ENCODE measurements around the gene GMIP.

GMIP gene

DNA sequence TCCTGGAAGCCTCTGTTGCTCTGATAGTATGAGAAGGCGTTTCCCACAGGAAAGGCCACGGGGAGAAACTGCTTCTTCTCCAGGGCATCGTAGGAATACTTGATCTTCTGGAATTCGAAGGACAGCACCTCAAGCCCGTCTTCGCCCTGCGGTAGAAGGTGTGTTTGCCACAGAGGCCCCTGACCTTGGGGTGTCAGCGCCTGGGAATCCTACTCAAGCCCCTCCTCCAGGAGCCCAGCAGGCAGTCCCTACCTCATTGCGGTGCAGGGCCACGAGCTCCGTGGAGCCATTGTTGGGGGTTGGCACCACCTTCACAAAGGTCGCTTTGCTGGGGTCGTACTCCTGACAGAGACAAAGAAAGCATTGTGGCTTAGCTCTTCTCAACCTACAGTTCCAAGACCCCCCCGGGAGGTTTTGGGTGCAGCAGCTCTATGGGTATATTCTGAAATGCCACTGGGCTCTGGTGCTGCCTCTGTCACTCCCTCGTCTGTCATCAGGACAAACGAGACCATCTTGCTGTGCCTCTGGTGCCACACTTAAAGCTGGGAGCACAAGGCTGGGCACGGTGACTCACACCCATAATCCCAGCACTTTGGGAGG is 16.3 kb upstream of the GMIP start:
- no peak for DNase-seq

DNA sequence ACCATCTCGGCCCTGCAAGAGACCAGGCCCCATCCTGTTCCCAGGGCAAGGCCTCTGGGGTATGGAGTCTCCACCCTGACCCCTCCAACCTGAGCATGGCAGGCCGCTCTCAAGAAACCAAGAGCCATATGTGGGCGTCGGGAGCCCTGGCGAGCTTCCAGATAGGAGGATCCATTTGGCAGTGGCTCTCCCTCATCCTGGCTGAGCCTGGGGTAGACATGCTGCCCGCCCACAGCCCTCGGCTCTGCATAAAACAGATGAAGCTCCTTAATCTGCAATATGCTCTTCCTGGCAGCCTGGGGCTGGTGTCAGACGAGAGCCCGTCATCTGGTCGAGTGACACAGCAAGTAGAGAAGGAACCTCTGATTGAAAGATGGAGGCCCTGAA is 13.9 kb upstream of the GMIP start:
- no peak for DNase-seq

DNA sequence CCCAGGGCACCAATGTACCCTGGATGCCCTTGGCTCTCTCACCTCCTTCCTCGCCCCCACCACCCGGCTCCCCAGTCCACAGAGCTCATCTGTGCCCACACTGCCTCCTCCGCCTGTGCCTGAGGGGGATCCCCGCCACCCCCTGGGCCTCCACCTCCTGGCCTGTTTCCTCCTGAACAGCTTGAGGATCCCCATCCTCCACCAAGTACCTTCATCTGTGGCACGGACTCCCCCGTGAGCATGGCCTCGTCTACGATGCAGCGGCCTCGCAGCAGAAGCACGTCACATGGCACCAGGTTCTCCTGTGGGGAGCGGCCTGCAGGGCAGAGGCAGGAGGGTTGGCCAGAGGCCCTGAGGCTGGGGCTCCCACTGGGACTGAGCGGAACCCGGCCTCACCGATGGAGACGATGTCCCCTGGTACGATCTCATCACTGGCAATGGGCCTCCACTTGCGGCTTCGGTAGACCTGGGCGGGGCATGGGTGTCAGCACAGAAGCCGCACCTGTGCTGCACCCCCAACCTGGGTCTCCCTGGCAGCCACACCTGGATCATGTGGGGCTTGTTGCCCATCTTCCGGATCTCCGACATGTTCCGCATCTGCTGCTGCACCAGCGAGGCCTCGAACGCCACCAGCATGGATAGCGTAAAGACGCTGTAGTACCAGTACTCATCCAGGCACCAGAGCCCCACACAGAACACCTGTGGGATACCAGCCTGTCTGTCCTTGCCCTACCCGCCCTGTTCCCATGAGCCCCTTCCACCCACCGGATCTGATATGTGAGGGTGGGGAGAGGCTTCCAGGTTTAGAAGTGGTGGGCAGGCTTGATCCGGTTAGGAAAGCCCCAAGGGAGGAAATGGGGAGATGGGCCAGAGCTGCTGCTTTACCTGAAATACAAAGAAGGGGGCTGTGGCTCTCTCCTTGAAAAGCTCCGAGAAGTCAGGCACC is 13.3 kb upstream of the GMIP start:
- DNase-seq: no peak

DNA sequence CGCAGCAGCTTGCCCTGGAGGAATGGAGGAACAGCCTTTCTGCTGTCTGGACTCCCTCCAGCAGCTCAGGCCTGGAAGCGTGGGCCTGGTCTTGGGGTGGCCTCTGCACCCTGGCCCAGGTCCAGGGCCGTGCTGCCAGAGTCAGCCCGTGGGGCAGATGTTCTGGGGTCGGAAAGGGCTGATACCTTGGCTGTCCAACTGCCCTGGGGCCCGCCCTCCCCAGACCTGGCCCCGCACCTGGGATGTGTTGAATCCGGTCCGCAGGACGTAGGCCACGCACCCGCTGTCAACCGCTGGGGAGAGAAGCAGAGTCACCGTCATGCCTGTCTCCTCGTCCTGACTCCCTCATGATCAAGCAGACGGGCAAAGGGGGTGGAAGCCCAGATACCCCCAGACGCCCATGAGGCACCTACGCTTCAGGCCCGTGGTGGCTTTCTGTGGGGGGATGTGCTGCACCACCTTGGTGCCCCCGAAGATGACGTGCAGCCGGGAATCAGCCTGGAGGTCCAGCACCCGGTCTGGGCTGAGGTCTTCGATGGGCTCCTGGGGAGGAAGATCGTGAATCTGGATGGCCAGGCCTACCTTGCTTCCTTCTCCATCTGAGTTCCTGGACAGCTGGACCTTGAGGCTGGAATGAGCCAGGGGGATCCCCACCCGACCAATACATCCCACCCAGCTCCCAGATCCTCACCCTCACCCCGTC is 12.3 kb upstream of the GMIP start:
- no peak for DNase-seq

DNA sequence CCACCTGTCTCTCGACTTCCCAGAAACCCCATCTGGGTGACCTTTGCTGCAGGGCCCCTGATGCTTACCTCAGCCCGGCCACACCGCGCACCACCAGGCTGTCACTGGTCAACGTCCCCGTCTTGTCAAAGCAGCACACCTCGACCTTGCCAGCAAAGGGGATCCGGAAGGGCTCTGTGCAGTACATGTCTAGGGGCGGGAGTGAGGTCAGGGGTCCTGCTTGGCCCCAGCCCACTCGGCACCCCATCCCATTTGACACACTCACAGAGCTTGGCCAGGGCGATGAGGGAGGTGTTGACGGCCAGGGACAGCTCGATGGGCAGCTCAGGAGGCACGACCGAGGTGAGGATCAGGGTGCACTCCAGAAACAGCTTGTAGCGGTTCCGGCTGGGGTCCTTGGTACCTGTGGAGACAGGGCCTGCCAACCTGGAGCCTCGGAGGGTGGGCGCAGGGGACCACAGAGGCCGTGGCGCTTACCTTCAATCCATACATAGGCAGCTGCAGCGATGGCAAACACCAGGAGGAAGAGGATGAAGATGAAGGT is 11.7 kb upstream of the GMIP start:
- no peak for DNase-seq

DNA sequence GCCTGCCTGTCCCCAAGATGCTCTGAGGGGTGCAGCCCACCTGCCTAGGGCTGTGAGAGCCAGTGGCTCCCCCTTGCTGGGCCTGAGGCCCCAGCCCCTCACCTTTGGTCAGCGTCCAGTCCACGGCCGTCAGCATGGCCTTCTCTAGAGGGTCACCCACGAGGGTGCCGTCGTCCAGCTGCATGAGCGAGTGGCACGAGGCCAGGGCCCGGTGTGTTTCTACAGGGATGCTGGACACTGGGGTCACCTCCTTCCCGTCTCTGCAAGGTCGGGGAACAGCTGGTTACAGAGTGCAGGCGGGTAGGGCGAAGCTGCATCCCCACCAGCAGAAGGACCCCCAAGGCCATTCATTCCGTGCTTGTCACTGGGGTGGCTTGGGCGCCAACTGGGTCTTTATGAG is 11.0 kb upstream of the GMIP start:
- no peak for DNase-seq

DNA sequence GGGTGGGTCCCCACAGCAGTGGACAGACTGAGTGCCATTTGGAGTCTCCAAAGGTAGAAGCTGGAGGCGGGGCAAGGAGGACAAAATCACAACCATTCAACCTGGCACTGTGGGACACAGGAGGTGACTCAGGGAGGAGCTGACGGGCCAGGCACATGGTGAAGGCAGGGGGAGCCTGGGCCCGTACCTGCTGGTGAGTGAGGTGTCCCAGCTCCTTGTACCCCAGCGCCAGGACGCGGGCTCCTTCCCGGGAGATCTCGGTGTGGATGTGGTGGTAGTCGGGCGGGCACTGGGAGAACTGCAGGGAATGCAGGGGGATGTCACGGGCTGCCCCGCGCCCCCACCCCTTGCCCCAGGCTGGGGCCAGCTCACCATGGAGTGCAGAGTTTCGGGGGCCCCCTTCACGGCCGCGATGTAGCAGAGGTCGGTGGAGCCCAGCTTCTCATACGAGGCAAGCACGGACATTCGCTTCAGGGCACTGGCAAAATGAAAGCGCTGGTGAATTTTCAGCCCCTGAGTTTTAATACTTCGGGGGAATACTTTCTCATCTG is 10.2 kb upstream of the GMIP start:
- DNase-seq: no peak

DNA sequence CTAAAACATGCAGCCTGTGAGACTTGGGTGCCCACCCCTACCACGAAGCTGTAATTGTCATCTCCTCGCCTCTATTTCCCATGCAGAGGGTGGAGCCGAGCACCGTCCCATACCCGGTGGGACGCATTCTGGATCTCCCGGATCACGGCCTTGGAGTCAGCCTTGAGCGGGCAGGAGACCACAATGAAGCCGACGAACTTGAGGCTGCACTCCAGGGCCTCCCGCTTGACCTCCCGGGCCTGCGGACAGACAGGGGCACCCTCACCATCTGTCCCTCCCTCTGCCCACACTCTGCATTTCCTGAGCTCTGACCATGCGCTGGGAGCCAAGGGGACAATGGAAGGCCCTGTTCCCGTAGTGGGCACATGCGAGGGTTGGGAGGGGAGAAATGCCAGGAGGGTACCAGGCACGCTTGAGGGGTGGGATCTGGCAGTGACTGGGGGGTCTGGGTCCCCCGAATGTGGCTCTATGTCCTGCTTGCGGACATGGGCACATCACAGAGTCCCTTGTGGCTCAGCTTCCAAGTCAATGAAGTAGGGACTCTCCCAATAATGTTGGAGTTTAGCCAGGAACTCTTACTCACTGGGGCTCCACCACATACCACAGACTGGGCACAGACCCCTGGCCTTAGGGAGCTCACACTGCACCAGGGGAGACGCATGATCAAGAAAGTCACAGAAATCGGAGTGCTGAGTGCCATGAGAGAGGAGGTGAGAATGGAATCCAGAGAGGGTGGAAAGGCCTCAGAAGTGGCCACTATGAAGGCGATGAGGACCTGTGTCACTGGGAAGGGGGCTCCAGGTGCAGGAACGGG is 9.2 kb upstream of the GMIP start:
- DNase-seq: no peak

DNA sequence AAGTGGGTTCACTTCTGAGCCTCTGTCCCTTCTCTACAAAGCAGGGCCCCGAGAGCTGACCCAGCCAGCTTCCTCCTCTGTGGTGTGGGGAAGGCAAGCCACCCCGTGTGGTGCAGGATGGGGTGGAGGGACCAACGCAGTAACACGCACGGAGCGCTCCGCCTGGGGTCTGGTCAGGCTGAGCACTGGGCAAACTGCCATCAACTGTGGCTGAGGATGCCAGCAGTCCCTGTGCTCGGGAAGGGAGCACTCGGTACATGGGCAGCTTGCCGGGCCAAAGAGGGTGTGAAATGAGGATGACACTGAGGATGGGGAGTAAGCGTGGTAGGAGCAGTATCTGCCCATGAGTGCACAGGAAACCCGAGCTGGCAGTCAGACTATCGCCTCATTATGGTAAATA is 7.6 kb upstream of the GMIP start:
- no peak for DNase-seq

DNA sequence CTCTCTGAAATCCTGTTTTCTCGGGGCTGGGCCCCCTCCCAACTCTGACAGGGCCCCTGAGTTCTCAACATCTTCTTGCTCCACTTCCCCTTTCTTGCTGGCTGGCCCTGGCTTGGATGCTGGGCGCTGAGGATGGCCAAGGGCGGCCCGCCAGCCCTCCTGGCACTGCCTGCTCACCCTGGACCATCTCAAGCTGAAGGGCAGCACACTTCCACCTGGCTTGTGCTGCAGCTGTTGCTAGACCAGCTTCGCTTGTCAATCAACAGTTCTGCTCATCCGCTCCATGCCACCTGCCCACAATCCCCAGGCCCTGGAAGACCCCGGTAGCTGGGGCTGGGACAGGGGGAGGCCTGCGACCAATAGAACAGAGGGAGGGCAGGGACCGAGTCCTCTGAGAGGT is 6.9 kb upstream of the GMIP start:
- DNase-seq: no peak

DNA sequence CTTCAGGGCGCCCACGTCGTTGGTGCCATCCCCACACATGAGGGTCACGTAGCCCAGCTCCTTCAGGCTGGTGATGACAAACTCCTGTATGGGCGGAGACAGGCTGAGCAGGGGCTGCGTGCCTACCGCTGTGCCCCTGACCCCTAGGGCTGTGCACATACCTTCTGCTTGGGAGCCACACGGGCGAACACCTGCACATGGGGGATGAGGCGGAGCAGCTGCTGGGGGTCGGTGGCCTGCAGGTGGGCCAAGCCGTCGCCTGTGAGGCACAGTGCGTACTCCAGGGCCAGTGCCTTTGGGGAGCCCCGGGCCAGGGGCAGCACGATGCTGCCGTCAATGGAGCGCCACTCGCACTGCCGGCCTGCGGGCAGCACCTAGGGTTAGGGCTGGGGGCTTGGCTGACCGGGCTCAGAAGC is 6.1 kb upstream of the GMIP start:
- DNase-seq: no peak

DNA sequence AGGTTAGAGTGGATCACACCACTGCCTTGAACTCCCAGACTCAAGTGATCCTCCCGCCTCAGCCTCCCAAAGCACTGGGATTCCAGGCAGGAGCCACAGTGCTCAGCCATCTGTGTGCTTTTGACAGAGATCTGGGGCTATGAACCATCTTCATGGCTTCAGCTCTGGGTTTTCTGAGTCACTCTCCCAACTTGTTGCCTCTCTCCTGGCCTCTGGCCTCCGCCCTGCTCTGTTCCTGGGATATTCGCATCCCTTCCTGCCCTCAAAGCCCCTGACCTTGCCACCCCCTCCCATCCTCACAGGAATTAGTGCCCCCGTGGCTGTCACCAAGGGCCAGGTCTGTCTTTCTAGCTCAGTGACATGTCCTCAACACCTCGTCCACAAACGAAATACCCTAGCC is 5.7 kb upstream of the GMIP start:
- no peak for DNase-seq

DNA sequence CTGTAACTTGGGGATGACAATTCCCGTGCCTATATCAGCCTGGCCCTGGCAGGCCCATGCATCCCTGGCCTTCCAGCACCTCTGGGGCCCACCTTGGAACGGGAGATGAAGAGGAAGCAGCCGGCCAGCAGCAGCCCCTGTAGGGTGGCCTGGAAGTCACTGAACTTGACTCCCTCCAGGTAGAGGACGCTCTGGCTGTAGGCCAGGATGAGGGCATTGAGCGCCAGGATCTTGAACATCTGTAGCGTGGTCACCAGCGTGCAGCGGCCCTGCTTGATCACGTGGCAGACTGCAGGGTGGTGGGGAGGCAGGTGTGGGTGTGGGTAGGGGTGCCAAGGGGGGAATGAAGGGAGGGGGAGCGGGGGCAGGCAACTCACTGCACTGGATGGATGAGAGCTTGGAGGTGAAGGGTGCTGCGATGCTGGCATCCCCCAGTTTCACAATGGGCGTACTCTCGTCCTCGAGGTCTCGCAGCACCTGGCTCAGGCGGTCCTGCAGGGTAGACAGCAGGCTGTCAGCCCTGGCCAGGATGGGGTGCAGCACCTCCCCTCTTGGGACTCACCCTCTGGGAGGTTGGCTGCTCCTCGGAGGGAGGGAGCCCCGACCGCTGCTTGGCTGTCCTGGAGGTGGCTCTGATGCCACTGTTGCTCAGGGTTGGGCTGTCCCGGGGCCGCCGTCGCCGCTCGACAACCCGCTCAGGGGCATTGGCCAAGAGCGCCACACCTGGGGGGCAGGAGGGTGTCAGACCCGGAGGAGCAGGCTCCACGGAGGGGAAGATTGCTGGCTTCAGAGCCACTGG is 3.8 kb upstream of the GMIP start:
- DNase-seq: no peak

DNA sequence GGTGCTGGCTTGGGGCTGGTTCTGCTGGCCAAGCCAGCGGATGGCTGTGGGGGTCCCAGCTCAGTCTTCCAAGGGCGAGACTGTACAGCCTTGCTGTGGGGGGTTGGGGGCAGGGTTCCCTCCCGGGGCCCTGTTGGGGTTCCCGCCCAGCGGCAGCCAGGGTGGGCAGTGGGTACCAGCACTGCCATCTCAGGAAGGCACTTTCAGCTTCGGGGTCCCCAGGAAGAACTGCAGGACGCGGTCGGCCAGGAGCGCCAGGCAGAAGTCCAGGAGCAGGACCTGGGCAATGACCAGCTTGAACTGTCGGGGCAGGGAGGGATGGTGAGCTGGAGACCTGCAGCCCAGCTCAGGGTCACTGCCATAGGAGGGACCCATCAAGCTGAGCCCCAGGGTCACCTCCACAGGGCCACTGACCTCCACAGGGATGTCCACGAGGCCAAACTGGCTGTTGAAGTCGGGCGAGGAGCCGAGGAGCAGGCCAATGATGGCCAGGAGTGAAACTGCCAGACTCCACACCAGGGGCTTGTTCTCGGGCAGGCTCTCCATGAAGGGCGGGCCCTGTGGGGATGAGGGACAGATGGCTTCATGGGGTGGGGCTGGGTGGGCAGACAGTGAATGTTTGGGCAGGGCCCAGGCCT is 1.9 kb upstream of the GMIP start:
- no peak for DNase-seq

DNA sequence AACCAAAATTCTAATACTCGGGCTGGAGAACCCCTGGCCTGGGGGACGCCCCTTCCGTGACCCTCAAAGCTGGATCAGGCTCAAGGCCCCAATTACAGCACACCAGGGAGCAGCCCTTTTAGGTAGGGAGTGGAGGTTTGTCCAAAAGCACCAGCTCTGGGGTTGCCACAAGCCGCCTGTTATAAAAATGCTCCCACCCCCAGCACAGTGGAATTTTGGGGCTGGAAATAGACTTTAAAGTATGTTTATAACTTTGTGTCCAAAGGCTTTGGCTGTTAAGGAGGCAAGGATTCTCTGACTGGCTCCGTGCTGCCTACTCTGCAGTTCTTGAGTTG is 564 bp upstream of the GMIP start:
- DNase-seq: no peak

DNA sequence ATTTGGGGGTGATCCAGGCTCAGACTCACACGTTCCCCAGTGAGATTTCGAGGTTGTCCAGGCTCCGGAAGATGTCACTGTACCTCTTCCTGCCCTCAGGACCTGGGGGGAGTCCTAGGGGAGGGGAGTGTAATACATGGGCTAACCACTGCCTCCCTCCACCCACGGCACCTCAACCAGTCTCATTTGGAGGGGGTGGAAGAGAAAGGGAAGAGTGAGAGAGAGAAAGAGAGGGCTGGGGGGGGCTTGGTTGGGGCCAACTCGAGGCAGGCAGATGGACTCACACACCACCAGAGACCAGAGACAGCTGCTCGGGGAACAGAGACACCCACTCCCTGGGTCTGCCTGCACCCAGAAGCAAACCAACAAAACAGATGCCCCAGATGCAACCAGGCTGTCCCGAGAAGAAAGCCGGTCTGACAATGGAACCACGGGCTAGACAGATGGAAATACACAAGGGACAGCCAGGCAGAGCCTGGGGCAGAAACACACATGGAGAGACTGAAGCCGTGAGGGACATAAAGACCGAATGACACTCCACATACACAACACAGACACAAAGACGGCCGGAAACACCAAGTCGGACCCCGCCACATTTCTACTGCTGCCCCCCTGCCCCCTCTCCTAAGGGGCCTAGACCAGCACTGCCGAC is 825 bp downstream of the GMIP start:
- peak; percentile 39 for DNase-seq

DNA sequence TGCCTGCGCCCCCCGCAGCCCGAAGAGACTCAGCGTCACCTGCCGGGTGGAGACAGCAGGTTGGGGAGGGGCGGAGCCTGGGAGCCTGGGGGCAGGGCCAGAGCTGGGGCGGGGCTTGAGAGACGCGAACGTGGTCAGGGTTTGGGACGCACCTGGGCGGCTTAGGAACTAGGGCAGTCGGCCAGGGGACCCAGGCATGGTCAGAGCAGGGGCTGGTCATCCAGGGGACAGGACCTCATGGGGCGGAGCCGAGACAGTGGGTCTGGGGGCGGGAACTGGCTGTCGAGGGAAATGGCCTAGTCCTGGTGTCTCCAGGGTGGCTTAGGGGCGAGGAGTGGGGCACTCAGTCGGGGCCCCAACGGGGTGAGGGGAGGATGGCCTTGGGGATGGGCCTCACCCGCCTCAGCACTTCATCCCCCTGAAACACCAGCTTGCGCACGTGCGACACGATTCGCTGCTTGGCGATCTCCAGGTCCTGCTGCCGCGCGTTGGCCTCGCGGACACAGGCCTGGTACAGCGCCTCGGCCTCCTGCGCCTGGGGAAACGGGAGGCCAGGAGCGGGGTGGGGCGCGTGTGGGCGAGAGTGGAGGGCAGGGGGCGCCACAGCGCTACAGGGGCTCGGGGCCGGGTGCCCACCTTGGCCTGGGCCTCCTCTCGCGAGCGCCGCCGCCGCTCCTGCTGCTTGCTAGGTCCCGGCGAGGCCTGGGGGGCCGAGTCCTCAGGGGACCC is 5.8 kb downstream of the GMIP start:
- DNase-seq: no peak

DNA sequence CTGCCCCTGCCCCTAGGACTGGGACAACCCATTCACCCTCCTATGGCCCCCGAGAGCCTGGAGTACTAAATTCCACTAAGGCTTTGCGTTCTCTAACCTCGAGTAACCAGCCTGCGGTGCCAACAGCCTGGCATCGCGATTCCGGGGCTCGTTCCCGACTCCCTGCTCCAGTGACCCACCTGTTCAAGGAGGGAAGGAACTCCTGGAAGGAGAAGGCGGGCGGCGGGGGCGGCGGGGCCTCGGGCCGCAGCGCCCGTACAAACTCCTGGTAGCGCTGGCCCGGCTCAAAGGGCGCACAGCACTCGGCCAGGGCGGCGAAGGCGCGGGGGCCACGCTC is 6.3 kb downstream of the GMIP start:
- no peak for DNase-seq

DNA sequence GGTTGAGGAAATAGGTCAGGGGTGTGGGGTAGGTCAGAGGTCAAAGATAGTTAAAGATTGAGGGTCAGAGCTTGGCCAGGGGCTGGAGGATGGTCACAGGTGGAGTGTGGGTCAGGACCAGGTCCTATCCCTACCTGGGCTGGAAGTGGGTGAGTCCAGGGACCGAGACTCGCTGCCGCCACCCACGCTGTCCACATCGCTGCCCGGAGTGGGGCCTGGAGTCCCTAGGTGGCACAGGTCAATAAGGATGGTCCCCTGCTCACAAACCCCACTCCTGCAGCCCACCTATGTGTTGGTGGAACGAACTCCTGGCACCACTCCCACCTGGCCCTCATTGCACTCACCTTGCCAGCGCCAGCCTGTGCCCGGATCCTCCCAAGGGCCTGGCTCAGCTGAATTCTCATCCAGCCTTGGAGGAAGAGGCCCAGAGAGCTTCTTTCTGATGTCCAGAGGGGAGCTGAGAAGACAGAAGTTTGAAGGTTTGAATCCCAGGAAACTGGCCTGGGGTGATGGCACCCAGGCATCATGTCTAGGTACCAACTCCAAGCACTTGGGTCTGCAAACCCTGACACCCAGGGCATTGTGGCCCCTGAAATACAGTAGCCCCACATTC is 6.8 kb downstream of the GMIP start:
- DNase-seq: no peak

DNA sequence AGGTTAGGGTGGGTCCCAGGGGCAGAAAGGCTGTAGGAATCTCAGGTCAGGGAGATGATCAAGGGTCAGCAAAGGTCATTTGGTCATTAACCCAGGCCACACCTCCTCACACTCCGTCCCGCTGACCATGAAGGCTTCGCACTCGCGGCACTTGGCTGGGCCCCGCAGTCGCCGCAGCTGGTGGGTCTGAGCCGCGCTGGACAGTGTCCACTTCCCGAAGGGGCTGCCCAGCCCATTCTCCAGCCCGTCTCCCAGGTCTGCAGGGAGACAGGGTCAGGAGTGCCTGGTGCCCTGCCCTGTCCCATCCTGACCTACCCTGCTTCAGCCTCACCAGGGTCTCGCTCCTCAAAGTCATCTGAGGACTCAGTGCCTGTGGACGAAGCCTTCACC is 8.1 kb downstream of the GMIP start:
- no peak for DNase-seq

All from DMS53 (cell line).